ENCODE measurements around the gene BBS10.

DNA sequence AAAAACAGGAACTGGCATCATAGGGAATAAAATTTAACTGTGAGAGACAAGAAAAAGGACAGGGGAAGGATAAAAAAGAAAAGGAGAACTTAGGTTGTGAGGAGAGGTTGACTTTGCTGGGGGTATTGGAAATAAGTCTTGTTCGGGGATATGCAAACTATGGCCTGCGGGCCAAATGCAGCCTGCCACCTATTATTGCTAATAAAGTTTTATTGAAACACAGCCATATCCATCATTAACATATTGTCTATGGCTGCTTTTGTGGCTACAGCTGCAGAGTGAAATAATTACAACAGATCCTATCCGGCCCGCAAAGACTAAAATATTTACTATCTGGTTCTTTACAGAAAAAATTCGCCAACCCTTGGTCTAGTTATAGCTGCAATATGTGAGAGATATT lies 18.6 kb downstream of the BBS10 start:
- no peak for TF ChIP-seq POLR2A (IDR thresholded peaks at IDR 0.05; ENCODE audit: low read depth, low read length)
- TF ChIP-seq, protein P1, sequence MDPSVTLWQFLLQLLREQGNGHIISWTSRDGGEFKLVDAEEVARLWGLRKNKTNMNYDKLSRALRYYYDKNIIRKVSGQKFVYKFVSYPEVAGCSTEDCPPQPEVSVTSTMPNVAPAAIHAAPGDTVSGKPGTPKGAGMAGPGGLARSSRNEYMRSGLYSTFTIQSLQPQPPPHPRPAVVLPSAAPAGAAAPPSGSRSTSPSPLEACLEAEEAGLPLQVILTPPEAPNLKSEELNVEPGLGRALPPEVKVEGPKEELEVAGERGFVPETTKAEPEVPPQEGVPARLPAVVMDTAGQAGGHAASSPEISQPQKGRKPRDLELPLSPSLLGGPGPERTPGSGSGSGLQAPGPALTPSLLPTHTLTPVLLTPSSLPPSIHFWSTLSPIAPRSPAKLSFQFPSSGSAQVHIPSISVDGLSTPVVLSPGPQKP (IDR thresholded peaks at IDR 0.05; ENCODE audit: borderline replicate concordance, low read depth, low read length): no peak
- no peak for TF ChIP-seq SMC3 (IDR thresholded peaks at IDR 0.05; ENCODE audit: low read depth, low read length)
- no peak for TF ChIP-seq RAD21 (IDR thresholded peaks at IDR 0.05; ENCODE audit: low read length)
